ENCODE measurements around the gene RPP40.

RPP40 gene

DNA sequence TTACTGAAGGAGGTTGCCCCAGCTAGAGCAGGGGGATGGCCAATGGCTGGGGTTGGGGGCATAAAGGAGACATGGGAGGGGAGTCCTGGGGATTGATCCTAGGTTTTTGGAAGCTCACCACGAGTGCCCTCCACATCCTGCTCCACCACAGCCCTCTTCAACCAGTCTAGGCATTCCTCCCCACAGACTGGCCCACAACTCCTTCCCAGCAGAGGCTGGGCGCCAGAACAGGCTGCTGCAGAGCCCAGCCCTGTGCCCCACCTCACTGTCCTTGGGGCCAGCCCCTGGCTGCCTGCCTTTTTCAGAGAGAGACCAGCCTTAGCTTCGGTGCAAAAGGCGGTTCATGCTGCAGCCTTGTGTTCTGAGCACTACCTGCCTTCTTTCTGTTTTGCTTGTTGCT, 16.4 kb downstream of the RPP40 start:
- Histone ChIP-seq H3K4me3 (ENCODE audit: extremely low read depth, insufficient read depth, low read length, poor library complexity, severe bottlenecking) (no peak overlapping the region), H3K36me3 (ENCODE audit: control insufficient read depth, insufficient read depth, low read length) (no peaks in the 10 kb centered on the region), H3K4me1 (ENCODE audit: control insufficient read depth, insufficient read depth, low read length, poor library complexity, severe bottlenecking) (no peaks in the 10 kb centered on the region), H3K27ac (ENCODE audit: low read depth, low read length, severe bottlenecking) (no peak overlapping the region), H3K9me3 (ENCODE audit: control insufficient read depth, low read length) (no peaks in the 10 kb centered on the region)
- 83 to 96% methylated on average over 2 to 3 of the region's 4 CpGs for WGBS, 2 experiments (ENCODE audit: insufficient coverage in 2 of 2)

DNA sequence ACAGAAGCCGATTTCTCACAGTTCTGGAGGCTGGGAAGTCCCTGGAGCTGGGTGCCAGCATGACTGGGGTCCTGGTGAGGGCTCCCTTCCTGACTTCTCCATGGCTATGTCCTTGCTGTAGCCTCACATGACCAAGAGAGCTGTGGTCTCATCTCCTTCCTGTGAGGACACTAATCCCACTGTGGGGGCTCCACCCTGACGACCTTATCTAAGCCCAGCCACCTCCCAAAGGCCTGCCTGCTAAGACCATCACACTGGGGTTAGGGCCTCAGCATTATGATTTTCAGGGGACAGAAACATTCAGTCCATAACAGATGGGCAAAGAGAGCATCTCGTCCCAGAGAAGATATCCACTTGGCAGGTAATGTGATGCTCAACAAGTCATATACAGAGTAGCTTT, 16.8 kb downstream of the RPP40 start:
- no peaks in the 10 kb centered on the region for H3K36me3 ChIP-seq (ENCODE audit: control insufficient read depth, insufficient read depth, low read length)
- no peak overlapping the region for H3K27ac ChIP-seq (ENCODE audit: low read depth, low read length, severe bottlenecking)
- WGBS, 2 experiments (ENCODE audit: insufficient coverage in 2 of 2): 88 to 100% methylated on average over 1 to 2 of the region's 3 CpGs
- H3K4me3 ChIP-seq (ENCODE audit: extremely low read depth, insufficient read depth, low read length, poor library complexity, severe bottlenecking): no peak overlapping the region
- H3K9me3 ChIP-seq (ENCODE audit: control insufficient read depth, low read length): no peaks in the 10 kb centered on the region
- H3K4me1 ChIP-seq (ENCODE audit: control insufficient read depth, insufficient read depth, low read length, poor library complexity, severe bottlenecking): no peaks in the 10 kb centered on the region

DNA sequence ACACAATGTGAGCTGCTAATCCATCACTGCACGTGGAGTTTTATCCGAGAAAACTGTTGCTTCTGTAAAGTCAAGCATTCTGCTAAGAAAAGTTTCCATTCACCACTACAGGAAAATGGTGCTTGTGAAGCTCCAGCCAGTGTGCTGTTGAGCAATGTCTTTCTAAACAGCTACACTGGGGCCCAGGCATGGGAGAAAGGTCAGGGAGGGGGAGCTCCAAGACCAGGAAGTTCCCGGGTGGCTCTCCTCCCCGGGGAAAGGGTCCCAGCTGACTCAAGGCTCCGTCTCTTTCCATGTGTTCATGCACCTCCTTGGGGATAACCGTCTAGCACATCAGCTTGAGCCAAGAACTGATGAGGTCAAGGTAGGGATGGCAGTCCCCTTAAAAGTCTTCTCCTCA, 20.5 kb downstream of the RPP40 start:
- WGBS, 2 experiments (ENCODE audit: insufficient coverage in 2 of 2): 91 to 93% methylated on average over 4 to 5 of the region's 6 CpGs
- Histone ChIP-seq H3K9me3 (ENCODE audit: control insufficient read depth, low read length) (peaks cover 8% of the 10 kb centered on the region), H3K4me3 (ENCODE audit: extremely low read depth, insufficient read depth, low read length, poor library complexity, severe bottlenecking) (no peak overlapping the region), H3K4me1 (ENCODE audit: control insufficient read depth, insufficient read depth, low read length, poor library complexity, severe bottlenecking) (no peaks in the 10 kb centered on the region), H3K27ac (ENCODE audit: low read depth, low read length, severe bottlenecking) (no peak overlapping the region), H3K36me3 (ENCODE audit: control insufficient read depth, insufficient read depth, low read length) (no peaks in the 10 kb centered on the region)

DNA sequence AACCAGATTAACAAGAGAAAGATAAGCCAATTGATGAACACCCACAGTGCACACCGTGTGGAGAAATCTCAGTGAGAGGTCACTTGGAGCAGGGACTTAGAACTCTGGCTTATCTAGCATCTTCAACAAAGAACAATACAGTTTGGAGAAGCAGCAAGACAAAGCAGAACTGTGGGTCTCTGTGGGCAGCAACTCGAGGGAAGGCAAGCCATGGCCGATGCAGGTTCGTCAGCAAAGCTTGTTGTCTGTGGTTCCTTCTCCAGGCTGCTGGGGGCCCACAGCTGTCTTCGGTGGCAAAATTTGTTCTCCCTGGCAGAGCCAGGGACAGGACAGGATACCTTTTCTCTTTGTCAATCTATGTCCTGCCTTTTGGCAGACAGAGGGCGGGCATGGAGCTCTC, 22.1 kb downstream of the RPP40 start:
- 82 to 83% methylated on average over 5 to 6 of the region's 6 CpGs for WGBS, 2 experiments (ENCODE audit: insufficient coverage in 2 of 2)
- Histone ChIP-seq H3K4me3 (ENCODE audit: extremely low read depth, insufficient read depth, low read length, poor library complexity, severe bottlenecking) (no peak overlapping the region), H3K27ac (ENCODE audit: low read depth, low read length, severe bottlenecking) (no peak overlapping the region), H3K4me1 (ENCODE audit: control insufficient read depth, insufficient read depth, low read length, poor library complexity, severe bottlenecking) (no peaks in the 10 kb centered on the region), H3K9me3 (ENCODE audit: control insufficient read depth, low read length) (peaks cover 12% of the 10 kb centered on the region), H3K36me3 (ENCODE audit: control insufficient read depth, insufficient read depth, low read length) (no peaks in the 10 kb centered on the region)

DNA sequence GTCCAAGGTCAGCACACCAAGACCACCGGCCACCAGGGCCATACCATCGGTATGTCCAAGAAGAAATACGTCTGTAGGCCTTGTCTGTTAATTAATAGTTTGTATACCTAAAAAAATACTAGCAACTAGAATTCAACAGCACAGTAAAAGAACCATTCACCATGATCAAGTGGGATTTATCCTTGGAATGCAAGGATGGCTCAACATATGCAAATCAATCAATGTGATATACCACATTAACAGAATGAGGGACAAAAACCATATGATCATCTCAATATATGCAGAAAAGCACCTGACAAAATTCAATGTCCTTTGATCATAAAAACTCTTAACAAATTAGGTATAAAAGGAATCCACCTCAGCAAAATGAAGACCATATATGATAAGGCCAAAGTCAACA, 24.4 kb downstream of the RPP40 start:
- Histone ChIP-seq H3K27ac (ENCODE audit: low read depth, low read length, severe bottlenecking) (no peak overlapping the region), H3K9me3 (ENCODE audit: control insufficient read depth, low read length) (peaks cover 12% of the 10 kb centered on the region), H3K4me3 (ENCODE audit: extremely low read depth, insufficient read depth, low read length, poor library complexity, severe bottlenecking) (no peak overlapping the region), H3K36me3 (ENCODE audit: control insufficient read depth, insufficient read depth, low read length) (no peaks in the 10 kb centered on the region), H3K4me1 (ENCODE audit: control insufficient read depth, insufficient read depth, low read length, poor library complexity, severe bottlenecking) (peaks cover 5% of the 10 kb centered on the region)
- no CpG with 5 or more reads among the region's 3 CpGs for WGBS, 2 experiments (ENCODE audit: insufficient coverage in 2 of 2)

DNA sequence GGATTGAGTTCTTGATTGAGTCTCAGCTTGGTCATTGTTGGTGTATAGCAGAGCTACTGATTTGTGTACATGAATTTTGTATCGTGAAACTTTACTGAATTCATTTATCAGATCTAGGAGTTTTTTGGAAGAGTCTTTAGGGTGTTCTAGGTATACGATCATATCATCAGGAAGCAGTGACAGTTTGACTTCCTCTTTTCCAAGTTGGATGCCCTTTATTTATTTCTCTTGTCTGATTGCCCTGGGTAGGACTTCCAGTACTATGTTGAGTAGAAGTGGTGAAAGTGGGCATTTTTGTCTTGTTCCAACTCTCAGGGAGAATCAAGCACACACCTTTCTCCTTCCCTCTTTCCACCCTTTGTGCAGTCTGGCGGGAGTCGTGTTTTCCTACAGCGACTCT, 26.4 kb downstream of the RPP40 start:
- Histone ChIP-seq H3K4me1 (ENCODE audit: control insufficient read depth, insufficient read depth, low read length, poor library complexity, severe bottlenecking) (peaks cover 6% of the 10 kb centered on the region), H3K4me3 (ENCODE audit: extremely low read depth, insufficient read depth, low read length, poor library complexity, severe bottlenecking) (no peak overlapping the region), H3K9me3 (ENCODE audit: control insufficient read depth, low read length) (peaks cover 12% of the 10 kb centered on the region), H3K36me3 (ENCODE audit: control insufficient read depth, insufficient read depth, low read length) (no peaks in the 10 kb centered on the region), H3K27ac (ENCODE audit: low read depth, low read length, severe bottlenecking) (no peak overlapping the region)
- 87 to 90% methylated on average over 4 to 5 of the region's 5 CpGs for WGBS, 2 experiments (ENCODE audit: insufficient coverage in 2 of 2)

DNA sequence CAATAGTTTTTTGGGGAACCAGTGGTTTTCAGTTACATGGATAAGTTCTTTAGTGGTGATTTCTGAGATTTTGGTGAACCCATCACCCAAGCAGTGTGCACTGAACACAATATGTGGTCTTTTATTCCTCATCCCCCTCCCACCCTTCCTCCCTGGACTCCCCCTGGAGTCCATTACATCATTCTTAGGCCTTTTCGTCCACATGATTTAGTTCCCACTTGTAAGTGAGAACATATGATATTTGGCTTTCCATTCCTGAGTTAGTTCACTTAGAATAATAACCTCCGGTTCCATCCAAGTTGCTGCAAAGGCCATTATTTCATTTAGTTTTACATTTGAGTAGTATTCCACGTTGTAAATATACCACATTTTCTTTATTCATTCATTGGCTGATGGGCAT, 28.3 kb downstream of the RPP40 start:
- 100% methylated on average over 1 of the region's 3 CpGs for WGBS, 2 experiments (ENCODE audit: insufficient coverage in 2 of 2)
- Histone ChIP-seq H3K4me1 (ENCODE audit: control insufficient read depth, insufficient read depth, low read length, poor library complexity, severe bottlenecking) (peaks cover 6% of the 10 kb centered on the region), H3K9me3 (ENCODE audit: control insufficient read depth, low read length) (peaks cover 12% of the 10 kb centered on the region), H3K4me3 (ENCODE audit: extremely low read depth, insufficient read depth, low read length, poor library complexity, severe bottlenecking) (no peak overlapping the region), H3K27ac (ENCODE audit: low read depth, low read length, severe bottlenecking) (no peak overlapping the region), H3K36me3 (ENCODE audit: control insufficient read depth, insufficient read depth, low read length) (no peaks in the 10 kb centered on the region)

DNA sequence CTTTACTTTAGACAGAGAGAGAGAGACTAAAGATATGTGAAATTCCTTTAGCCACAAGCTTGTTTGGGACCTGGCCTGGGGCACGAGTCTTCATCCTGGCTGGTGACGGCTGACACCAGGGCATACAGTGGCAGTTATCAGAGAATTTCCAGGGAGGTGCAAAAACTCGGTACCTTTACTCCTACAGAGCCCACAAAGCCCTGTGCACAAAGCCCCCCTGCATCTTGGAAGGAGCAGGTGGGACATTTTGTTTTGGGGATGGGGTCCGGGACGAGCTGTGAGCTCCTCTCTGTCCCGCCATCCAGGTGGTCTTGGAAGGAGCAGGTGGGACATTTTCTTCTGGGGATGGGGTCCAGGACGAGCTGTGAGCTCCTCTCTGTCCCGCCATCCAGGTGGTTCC, 28.9 kb downstream of the RPP40 start:
- H3K27ac ChIP-seq (ENCODE audit: low read depth, low read length, severe bottlenecking): no peak overlapping the region
- H3K36me3 ChIP-seq (ENCODE audit: control insufficient read depth, insufficient read depth, low read length): no peaks in the 10 kb centered on the region
- peaks cover 12% of the 10 kb centered on the region for H3K9me3 ChIP-seq (ENCODE audit: control insufficient read depth, low read length)
- H3K4me3 ChIP-seq (ENCODE audit: extremely low read depth, insufficient read depth, low read length, poor library complexity, severe bottlenecking): no peak overlapping the region
- 67 to 92% methylated on average over 3 to 7 of the region's 8 CpGs for WGBS, 2 experiments (ENCODE audit: insufficient coverage in 2 of 2)
- peaks cover 6% of the 10 kb centered on the region for H3K4me1 ChIP-seq (ENCODE audit: control insufficient read depth, insufficient read depth, low read length, poor library complexity, severe bottlenecking)

DNA sequence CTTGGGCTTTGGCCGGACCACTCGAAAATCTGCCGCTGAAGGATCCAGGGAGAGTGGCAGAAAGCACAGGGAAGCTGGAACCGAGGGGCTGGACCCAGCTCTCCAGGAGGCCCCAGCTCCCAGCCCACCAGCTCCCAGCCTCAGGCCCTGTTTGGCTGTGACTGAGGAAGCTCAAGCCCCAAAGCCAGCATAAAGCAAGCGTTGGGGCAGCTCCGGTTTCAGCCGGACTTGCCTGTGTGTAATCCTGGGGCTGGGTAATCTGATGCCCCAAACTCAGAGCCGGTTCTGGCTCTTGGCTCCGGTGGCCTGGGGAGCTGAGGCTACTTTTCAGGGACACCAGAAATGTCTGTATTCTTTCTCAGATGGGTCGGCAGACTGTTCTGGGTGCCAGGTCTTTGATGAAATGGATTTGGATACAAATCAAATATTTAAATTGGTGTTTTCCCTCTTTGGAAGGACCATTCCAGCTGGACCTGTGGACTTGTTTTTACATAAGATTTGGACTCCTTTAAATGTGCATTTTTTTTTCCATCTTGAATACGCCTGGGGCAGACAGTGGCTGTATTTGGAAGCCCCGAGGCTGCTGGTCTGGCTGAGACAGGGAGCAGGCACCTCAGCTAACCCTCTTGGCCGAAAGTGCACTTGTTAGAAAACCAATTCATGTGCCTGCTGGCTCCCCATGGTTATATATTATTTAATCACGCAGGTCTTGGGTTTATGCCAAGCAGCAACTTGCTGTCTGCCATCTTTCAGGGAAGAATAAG, 29.7 kb downstream of the RPP40 start:
- peaks cover 6% of the 10 kb centered on the region for H3K4me1 ChIP-seq (ENCODE audit: control insufficient read depth, insufficient read depth, low read length, poor library complexity, severe bottlenecking)
- H3K4me3 ChIP-seq (ENCODE audit: extremely low read depth, insufficient read depth, low read length, poor library complexity, severe bottlenecking): no peak overlapping the region
- H3K36me3 ChIP-seq (ENCODE audit: control insufficient read depth, insufficient read depth, low read length): no peaks in the 10 kb centered on the region
- no peak overlapping the region for H3K27ac ChIP-seq (ENCODE audit: low read depth, low read length, severe bottlenecking)
- H3K9me3 ChIP-seq (ENCODE audit: control insufficient read depth, low read length): peaks cover 5% of the 10 kb centered on the region
- WGBS, 2 experiments (ENCODE audit: insufficient coverage in 2 of 2): 36 to 46% methylated on average over 13 of the region's 14 CpGs

DNA sequence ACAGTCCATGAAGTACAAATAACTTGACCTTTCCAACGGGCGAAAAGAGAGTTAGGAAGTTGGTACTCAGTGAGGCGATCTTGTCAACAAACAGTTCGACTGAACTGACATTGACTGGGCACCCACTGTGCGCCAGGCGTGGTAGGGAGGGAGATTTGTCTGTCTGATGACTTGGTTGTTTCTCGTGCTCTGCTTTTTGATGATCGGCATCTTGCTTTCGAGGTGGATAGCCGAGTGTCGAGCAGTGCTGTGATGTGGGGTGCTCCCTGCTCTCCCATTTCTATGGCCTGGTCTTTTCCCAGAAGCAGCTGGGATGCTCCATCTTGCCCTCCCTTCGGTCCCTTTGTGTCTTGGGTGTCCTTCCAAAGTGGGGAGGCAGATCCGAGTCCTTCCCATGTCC, 30.4 kb downstream of the RPP40 start:
- no peak overlapping the region for H3K27ac ChIP-seq (ENCODE audit: low read depth, low read length, severe bottlenecking)
- peaks cover 6% of the 10 kb centered on the region for H3K4me1 ChIP-seq (ENCODE audit: control insufficient read depth, insufficient read depth, low read length, poor library complexity, severe bottlenecking)
- peaks cover 5% of the 10 kb centered on the region for H3K9me3 ChIP-seq (ENCODE audit: control insufficient read depth, low read length)
- no peak overlapping the region for H3K4me3 ChIP-seq (ENCODE audit: extremely low read depth, insufficient read depth, low read length, poor library complexity, severe bottlenecking)
- WGBS, 2 experiments (ENCODE audit: insufficient coverage in 2 of 2): 94 to 96% methylated on average over 11 of the region's 13 CpGs
- H3K36me3 ChIP-seq (ENCODE audit: control insufficient read depth, insufficient read depth, low read length): no peaks in the 10 kb centered on the region

DNA sequence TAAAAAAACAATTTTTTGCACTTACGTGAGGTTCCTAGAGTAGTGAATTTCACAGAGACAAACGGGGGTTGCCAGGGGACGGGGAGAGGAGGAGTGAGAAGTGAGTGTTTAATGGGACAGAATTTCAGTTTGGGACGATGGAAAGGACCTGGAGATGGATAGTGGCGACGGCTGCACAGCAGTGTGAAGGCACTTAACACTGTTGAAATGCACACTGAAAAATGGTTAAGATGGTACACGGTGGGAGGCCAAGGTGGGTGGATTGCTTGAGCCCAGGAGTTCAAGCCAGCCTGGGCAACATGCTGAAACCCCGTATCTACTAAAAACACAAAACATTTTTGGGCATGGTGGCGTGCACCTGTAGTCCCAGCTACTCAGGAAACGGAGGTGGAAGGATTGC, 31.4 kb downstream of the RPP40 start:
- H3K4me1 ChIP-seq (ENCODE audit: control insufficient read depth, insufficient read depth, low read length, poor library complexity, severe bottlenecking): peaks cover 6% of the 10 kb centered on the region
- H3K27ac ChIP-seq (ENCODE audit: low read depth, low read length, severe bottlenecking): no peak overlapping the region
- H3K9me3 ChIP-seq (ENCODE audit: control insufficient read depth, low read length): peaks cover under 1% of the 10 kb centered on the region
- H3K4me3 ChIP-seq (ENCODE audit: extremely low read depth, insufficient read depth, low read length, poor library complexity, severe bottlenecking): no peak overlapping the region
- WGBS, 2 experiments (ENCODE audit: insufficient coverage in 2 of 2): 90 to 97% methylated on average over 7 to 9 of the region's 10 CpGs
- no peaks in the 10 kb centered on the region for H3K36me3 ChIP-seq (ENCODE audit: control insufficient read depth, insufficient read depth, low read length)

All from mesodermal cell (in vitro differentiated cells).